ENCODE measurements around the gene SMIM26. TPM values are rescaled to one million over a fixed set of nuclear protein-coding genes. Genes with fewer than 3 reads are reported as not detected.

SMIM26 gene, protein sequence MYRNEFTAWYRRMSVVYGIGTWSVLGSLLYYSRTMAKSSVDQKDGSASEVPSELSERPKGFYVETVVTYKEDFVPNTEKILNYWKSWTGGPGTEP
- total RNA-seq, result 63.0 and 79.8 TPM in 2 replicates

GRCh38 chr20:18566892-18567738 lies at the start of gene SMIM26:
Gene SMIM26 (plus strand): TSS chr20:18567432. CDS start chr20:18567479, 47 bp downstream.

DNA sequence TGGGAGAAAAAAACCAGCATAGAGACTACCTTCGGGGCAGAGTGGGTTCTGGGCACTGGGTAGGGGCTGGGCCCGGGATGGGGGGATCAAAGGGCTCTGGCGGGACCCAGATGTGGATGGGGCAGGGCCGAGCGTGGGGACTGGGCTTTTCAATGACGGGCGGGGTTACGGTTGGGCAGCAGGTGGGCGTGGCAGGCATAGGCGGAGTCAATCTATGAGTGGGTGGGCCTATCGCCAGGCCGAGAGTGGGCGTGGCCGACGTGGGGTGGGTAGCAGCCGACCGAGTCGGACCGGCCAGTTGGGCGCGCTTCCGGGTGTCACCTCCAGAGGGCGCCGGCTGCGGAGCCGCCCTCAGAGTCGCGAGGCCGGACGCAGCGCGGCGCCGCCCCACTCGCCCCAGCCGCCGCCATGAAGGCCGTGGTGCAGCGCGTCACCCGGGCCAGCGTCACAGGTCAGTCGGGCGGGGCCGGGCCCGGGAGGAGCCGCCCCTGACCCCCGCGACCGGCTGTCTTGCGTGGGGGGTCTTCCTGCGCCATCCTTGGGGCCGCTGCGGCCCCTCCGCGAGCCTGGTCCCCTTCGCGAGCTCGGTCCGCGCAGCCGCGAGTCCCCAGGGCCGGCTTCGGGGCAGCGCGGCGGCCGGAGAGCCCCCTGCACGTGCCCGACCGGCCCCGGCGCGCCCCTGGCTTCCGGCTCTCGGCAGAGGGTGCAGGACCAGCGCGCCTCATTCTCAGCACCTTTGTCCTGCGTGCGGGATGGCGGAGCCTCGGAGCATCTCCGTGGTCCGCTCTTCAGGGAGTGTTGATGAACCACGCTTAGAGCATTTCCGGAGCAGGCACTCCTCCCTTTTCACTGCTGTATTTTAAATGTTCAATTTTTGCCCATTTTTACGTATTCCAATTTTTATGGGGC lies 20.7 kb downstream of the SMIM26 start, which contains the start of gene DTD1:
TSS of gene DTD1 (plus strand) at position 390 of the 909 bp plus-strand sequence. CDS start at position 409, 19 bp downstream.

Small RNA genes lying within 50 kb of the gene (small RNA-seq; reads per million reads assigned to genes)
- gene RN7SL638P, result not detected
- not detected for gene RNU6ATAC34P

Other genes with a start within 250 kb of the SMIM26 start
- gene DZANK1, start 100.4 kb upstream of the SMIM26 start, total RNA-seq, result 1.2 TPM in 2 replicates
- gene POLR3F, start 100.0 kb upstream of the SMIM26 start, total RNA-seq, result 11.8 and 16.2 TPM in 2 replicates
- 29.7 and 37.2 TPM in 2 replicates for gene RBBP9, start 70.2 kb upstream of the SMIM26 start, total RNA-seq
- gene SEC23B, start 59.5 kb upstream of the SMIM26 start, total RNA-seq, result 38.8 and 39.7 TPM in 2 replicates
- gene DTD1, start 20.6 kb downstream of the SMIM26 start, total RNA-seq, result 61.6 and 70.0 TPM in 2 replicates
- gene SCP2D1, start 246.4 kb downstream of the SMIM26 start, total RNA-seq, result not detected in 2 replicates

All from articular chondrocyte of knee joint (primary cell).